ENCODE data around the gene KRT75. TPM values are rescaled to one million over a fixed set of nuclear protein-coding genes. Genes with fewer than 3 reads are reported as not detected.

The KRT75 gene
- total and polyA plus RNA-seq, 12 donors = not detected

DNA sequence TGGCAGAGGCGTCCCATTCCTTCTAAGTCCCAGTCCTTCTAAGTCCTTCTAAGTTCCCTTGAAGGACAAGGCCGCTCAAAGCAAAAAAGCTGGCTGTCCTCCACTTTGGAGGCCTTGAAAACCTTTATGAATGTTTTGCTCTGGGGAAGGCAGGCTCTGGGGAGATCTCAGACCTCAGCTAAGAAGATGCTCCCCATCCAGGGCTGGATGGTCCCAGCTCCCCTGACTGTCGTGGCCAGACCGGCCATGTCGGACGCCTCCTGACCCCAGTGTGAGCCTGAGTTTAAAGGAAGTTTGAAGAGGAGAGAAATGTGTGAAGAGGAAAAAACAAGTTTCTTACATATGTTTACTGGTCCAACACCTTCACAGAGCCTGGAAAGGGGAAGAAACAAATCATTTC is 54.6 kb downstream of the KRT75 start:
- DNase-seq = no peak
- H3K9me3 ChIP-seq = no peaks in the 10 kb centered on the region
- no peak for ATAC-seq
- H3K36me3 ChIP-seq = no peaks in the 10 kb centered on the region
- H3K4me3 ChIP-seq = no peak overlapping the region
- H3K27me3 ChIP-seq = peaks cover 0 to 23% (median 7%) of the 10 kb centered on the region in 7 donors
- no peaks in the 10 kb centered on the region for H3K4me1 ChIP-seq
- no peak overlapping the region for H3K27ac ChIP-seq
- intact Hi-C loops (cut with DNase I) = loop anchor here in 6 of 10 donors (5.0 to 10.0 kb wide), 6 partner anchors 125 to 605 kb away; no protein-coding TSS in a partner anchor
- TF ChIP-seq, protein P1, sequence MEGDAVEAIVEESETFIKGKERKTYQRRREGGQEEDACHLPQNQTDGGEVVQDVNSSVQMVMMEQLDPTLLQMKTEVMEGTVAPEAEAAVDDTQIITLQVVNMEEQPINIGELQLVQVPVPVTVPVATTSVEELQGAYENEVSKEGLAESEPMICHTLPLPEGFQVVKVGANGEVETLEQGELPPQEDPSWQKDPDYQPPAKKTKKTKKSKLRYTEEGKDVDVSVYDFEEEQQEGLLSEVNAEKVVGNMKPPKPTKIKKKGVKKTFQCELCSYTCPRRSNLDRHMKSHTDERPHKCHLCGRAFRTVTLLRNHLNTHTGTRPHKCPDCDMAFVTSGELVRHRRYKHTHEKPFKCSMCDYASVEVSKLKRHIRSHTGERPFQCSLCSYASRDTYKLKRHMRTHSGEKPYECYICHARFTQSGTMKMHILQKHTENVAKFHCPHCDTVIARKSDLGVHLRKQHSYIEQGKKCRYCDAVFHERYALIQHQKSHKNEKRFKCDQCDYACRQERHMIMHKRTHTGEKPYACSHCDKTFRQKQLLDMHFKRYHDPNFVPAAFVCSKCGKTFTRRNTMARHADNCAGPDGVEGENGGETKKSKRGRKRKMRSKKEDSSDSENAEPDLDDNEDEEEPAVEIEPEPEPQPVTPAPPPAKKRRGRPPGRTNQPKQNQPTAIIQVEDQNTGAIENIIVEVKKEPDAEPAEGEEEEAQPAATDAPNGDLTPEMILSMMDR (IDR thresholded peaks at IDR 0.05) = no peak
- 86 to 89% methylated on average over 6 of the region's 6 CpGs for WGBS, 2 donors

DNA sequence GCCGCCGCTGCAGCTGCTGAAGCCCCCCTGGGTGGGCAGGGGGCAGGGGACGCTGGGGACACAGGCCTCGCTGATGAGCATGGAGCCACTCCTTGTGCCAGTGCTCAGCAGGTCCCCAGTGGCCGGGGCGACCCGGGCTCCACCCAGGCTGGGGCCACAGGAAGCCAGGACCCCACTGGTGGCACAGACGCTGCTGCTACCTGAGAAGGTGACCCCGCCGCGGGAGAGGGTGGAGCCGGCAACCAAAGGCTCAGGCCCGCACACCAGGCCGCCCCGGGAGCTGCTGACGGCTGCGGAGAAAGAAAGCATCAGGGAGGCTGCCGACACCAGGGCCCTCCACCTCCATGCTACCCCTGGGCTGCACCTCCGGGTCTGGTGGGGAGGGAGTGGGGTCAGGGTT is 56.1 kb downstream of the KRT75 start:
- intact Hi-C loops (cut with DNase I) = loop anchor here in 6 of 10 donors (5.0 to 10.0 kb wide), 6 partner anchors 127 to 607 kb away; no protein-coding TSS in a partner anchor
- 68 to 70% methylated on average over 19 of the region's 19 CpGs for WGBS, 2 donors
- no peak overlapping the region for H3K27ac ChIP-seq
- H3K27me3 ChIP-seq = peaks cover 0 to 23% (median 7%) of the 10 kb centered on the region in 7 donors
- no peak overlapping the region for H3K4me3 ChIP-seq
- no peaks in the 10 kb centered on the region for H3K4me1 ChIP-seq
- H3K36me3 ChIP-seq = no peaks in the 10 kb centered on the region
- H3K9me3 ChIP-seq = peaks cover 0 to 7% (median 0%) of the 10 kb centered on the region in 11 donors
- ATAC-seq = peak in 1 of 8 donors; percentile 43
- DNase-seq = no peak
- TF ChIP-seq, protein P1 (IDR thresholded peaks at IDR 0.05) = no peak

DNA sequence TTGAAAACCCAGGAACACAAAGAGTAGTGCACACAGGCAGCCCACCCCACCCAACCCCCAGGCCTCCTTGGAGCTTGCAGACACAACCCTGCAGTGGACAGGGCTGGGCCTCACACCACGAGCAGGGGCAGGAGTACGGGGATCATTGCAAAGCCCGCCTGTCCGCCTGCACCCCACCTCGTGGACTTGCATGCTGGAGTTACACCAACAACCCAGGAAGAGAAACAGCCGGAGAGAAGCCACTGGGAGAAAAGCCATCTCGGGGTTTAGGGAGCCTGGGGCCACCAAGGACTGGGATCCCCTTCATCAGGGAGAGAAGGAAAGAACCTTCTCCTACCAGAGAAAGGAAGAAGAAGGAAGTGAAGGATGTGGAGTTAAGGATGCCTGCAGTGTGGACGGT is 56.9 kb downstream of the KRT75 start:
- Histone ChIP-seq H3K4me3 (no peak overlapping the region), H3K4me1 (no peaks in the 10 kb centered on the region), H3K9me3 (peaks cover 0 to 7% (median 0%) of the 10 kb centered on the region in 11 donors), H3K27ac (no peak overlapping the region), H3K36me3 (no peaks in the 10 kb centered on the region), H3K27me3 (peaks cover 0 to 17% (median 7%) of the 10 kb centered on the region in 7 donors)
- TF ChIP-seq, protein P1 (IDR thresholded peaks at IDR 0.05) = no peak
- WGBS, 2 donors = 83 to 91% methylated on average over 8 of the region's 8 CpGs
- intact Hi-C loops (cut with DNase I) = loop anchor here in 6 of 10 donors (5.0 to 10.0 kb wide), 6 partner anchors 128 to 608 kb away; no protein-coding TSS in a partner anchor
- ATAC-seq = no peak
- no peak for DNase-seq

Other genes with a start within 250 kb of the KRT75 start
- under 1 TPM in 9 of 10 donors, not detected in 1; 0.07 to 0.79 (median 0.16) TPM for gene KRT80, start 242.4 kb downstream of the KRT75 start, total RNA-seq
- gene KRT80, start 242.4 kb downstream of the KRT75 start, polyA plus RNA-seq = under 1 TPM; 0.07 to 0.32 TPM
- 10 to 100 TPM in 1 of 10 donors, 1 to 10 TPM in 4, under 1 TPM in 2, not detected in 3; 0.59 to 10.8 (median 2.3) TPM for gene KRT7, start 201.1 kb downstream of the KRT75 start, total RNA-seq
- gene KRT7, start 201.1 kb downstream of the KRT75 start, polyA plus RNA-seq = 1 to 10 TPM in 1 of 2 donors, under 1 TPM in 1; 0.88 to 1.4 TPM
- gene KRT86, start 159.7 kb downstream of the KRT75 start, total RNA-seq = under 1 TPM in 1 of 10 donors, not detected in 9; 0.19 TPM
- under 1 TPM in 1 of 2 donors, not detected in 1; 0.01 TPM for gene KRT86, start 159.7 kb downstream of the KRT75 start, polyA plus RNA-seq
- gene KRT81, start 142.8 kb downstream of the KRT75 start, total RNA-seq = not detected
- gene KRT81, start 142.8 kb downstream of the KRT75 start, polyA plus RNA-seq = not detected
- not detected for gene KRT83, start 113.0 kb downstream of the KRT75 start, total RNA-seq
- not detected for gene KRT83, start 113.0 kb downstream of the KRT75 start, polyA plus RNA-seq
- gene KRT85, start 66.9 kb downstream of the KRT75 start, total RNA-seq = not detected
- not detected for gene KRT85, start 66.9 kb downstream of the KRT75 start, polyA plus RNA-seq
- gene KRT84, start 48.7 kb downstream of the KRT75 start, total RNA-seq = not detected
- not detected for gene KRT84, start 48.7 kb downstream of the KRT75 start, polyA plus RNA-seq
- gene KRT82, start 28.0 kb downstream of the KRT75 start, total RNA-seq = not detected
- not detected for gene KRT82, start 28.0 kb downstream of the KRT75 start, polyA plus RNA-seq
- gene KRT6B, start 17.8 kb upstream of the KRT75 start, total RNA-seq = not detected
- under 1 TPM in 1 of 2 donors, not detected in 1; 0.06 TPM for gene KRT6B, start 17.8 kb upstream of the KRT75 start, polyA plus RNA-seq
- gene KRT6C, start 39.4 kb upstream of the KRT75 start, total RNA-seq = not detected
- gene KRT6C, start 39.4 kb upstream of the KRT75 start, polyA plus RNA-seq = under 1 TPM in 1 of 2 donors, not detected in 1; 0.06 TPM
- gene KRT6A, start 58.9 kb upstream of the KRT75 start, total RNA-seq = under 1 TPM in 1 of 10 donors, not detected in 9; 0.21 TPM
- 1 to 10 TPM in 1 of 2 donors, not detected in 1; 1.1 TPM for gene KRT6A, start 58.9 kb upstream of the KRT75 start, polyA plus RNA-seq
- 1 to 10 TPM in 1 of 10 donors, under 1 TPM in 2, not detected in 7; 0.25 to 1.5 (median 0.45) TPM for gene KRT5, start 86.0 kb upstream of the KRT75 start, total RNA-seq
- gene KRT5, start 86.0 kb upstream of the KRT75 start, polyA plus RNA-seq = under 1 TPM in 1 of 2 donors, not detected in 1; 0.90 TPM
- gene KRT71, start 118.8 kb upstream of the KRT75 start, total RNA-seq = not detected
- not detected for gene KRT71, start 118.8 kb upstream of the KRT75 start, polyA plus RNA-seq
- gene KRT74, start 139.5 kb upstream of the KRT75 start, total RNA-seq = under 1 TPM in 1 of 10 donors, not detected in 9; 0.62 TPM
- not detected for gene KRT74, start 139.5 kb upstream of the KRT75 start, polyA plus RNA-seq
- gene KRT72, start 167.1 kb upstream of the KRT75 start, total RNA-seq = under 1 TPM in 1 of 10 donors, not detected in 9; 0.15 TPM
- gene KRT72, start 167.1 kb upstream of the KRT75 start, polyA plus RNA-seq = not detected
- not detected for gene KRT73, start 184.2 kb upstream of the KRT75 start, total RNA-seq
- not detected for gene KRT73, start 184.2 kb upstream of the KRT75 start, polyA plus RNA-seq
- gene KRT2, start 217.8 kb upstream of the KRT75 start, total RNA-seq = not detected
- not detected for gene KRT2, start 217.8 kb upstream of the KRT75 start, polyA plus RNA-seq
- not detected for gene KRT1, start 246.0 kb upstream of the KRT75 start, total RNA-seq
- not detected for gene KRT1, start 246.0 kb upstream of the KRT75 start, polyA plus RNA-seq